Endodermal cell (in vitro differentiated cells): ENCODE measurements around the gene TRABD2B. TPM values are rescaled to one million over a fixed set of nuclear protein-coding genes. Genes with fewer than 3 reads are reported as not detected.

Experiments
- DNase-seq: peaks from one replicate; pipeline ENCODE4 v3.0.0-alpha.2; 2017
- H3K27ac ChIP-seq: 2 replicates; pipeline ENCODE4 v1.5.1; 2013; ENCODE audit warnings: mild to moderate bottlenecking, low read depth, low read length, moderate library complexity
- H3K27me3 ChIP-seq: 2 replicates; pipeline ENCODE4 v1.6.1; 2013; ENCODE audit warnings: mild to moderate bottlenecking, low read length, moderate library complexity; ENCODE audit not compliant: insufficient read depth, control insufficient read depth, poor library complexity, severe bottlenecking
- H3K36me3 ChIP-seq: 2 replicates; pipeline ENCODE4 v1.7.0; 2013; ENCODE audit warnings: mild to moderate bottlenecking, low read length, moderate library complexity; ENCODE audit not compliant: control insufficient read depth, insufficient read depth
- H3K4me1 ChIP-seq: one replicate; pipeline ENCODE4 v1.7.0; 2013; ENCODE audit warnings: low read length; ENCODE audit not compliant: control insufficient read depth, insufficient read depth
- H3K4me3 ChIP-seq: 2 replicates; pipeline ENCODE4 v1.5.1; 2013; ENCODE audit warnings: mild to moderate bottlenecking, low read length, moderate library complexity
- H3K9ac ChIP-seq: 2 replicates; pipeline ENCODE4 v1.6.1; 2013; ENCODE audit warnings: mild to moderate bottlenecking, low read length, moderate library complexity; ENCODE audit not compliant: poor library complexity, severe bottlenecking; ENCODE audit errors: extremely low read depth
- H3K9me3 ChIP-seq: 2 replicates; pipeline ENCODE4 v1.6.1; 2013; ENCODE audit warnings: mild to moderate bottlenecking, low read length, moderate library complexity; ENCODE audit not compliant: control insufficient read depth
- H3K27ac Mint-ChIP-seq: 2 replicates; pipeline ENCODE4 v1.8.0; 2020; ENCODE audit warnings: mixed read lengths
- H3K27me3 Mint-ChIP-seq: 2 replicates; pipeline ENCODE4 v1.8.0; 2021; ENCODE audit warnings: mild to moderate bottlenecking, mixed read lengths; ENCODE audit not compliant: insufficient read depth
- H3K36me3 Mint-ChIP-seq: 2 replicates; pipeline ENCODE4 v1.8.0; 2020; ENCODE audit warnings: low read depth, mixed read lengths
- H3K4me1 Mint-ChIP-seq: 2 replicates; pipeline ENCODE4 v1.8.0; 2020; ENCODE audit warnings: mixed read lengths
- H3K4me3 Mint-ChIP-seq: 2 replicates; pipeline ENCODE4 v1.8.0; 2020; ENCODE audit warnings: mild to moderate bottlenecking, moderate library complexity, mixed read lengths
- H3K9me3 Mint-ChIP-seq: 2 replicates; pipeline ENCODE4 v1.8.0; 2020; ENCODE audit warnings: mild to moderate bottlenecking, mixed read lengths
- CTCF ChIP-seq: fragments of 200-600 bp; sonication (generic); conservative IDR thresholded peaks from 2 replicates; pipeline ENCODE4 v1.5.0; 2021; ENCODE audit warnings: antibody characterized with exemption, mild to moderate bottlenecking
- WGBS, 2 experiments: methylation state at CpG; one replicate each; pipeline versions ENCODE4 v1.1.5 to v1.1.7; 2013; ENCODE audit warnings: missing lambda C conversion rate in 2 of 2, mixed read lengths in 1 of 2; ENCODE audit not compliant: insufficient coverage in 1 of 2, insufficient read length in 1 of 2; 5-methylcytosine and 5-hydroxymethylcytosine counted together
- total RNA-seq, 2 donors: library from RNA; stranded (reverse); fragmentation: NEBNext Ultra II Directional in 1 of 2; extraction: Animal tissue kit (Norgen Biotek cat#: 25700) in 1 of 2; gene quantifications; 2 replicates in 1 of 2; 3 replicates in 1 of 2; pipeline ENCODE4 v1.2.1, GENCODE V29; 2021

The TRABD2B gene
- total RNA-seq, 2 donors from 2014 or later = 24.4 to 28.0 TPM

- no peak for TF ChIP-seq CTCF
- H3K36me3 ChIP-seq = no peaks in the 10 kb centered on the region
- H3K27me3 ChIP-seq = peaks cover 100% of the 10 kb centered on the region
- peaks cover 13% of the 10 kb centered on the region for H3K4me1 ChIP-seq
- Mint-ChIP-seq H3K27ac (no peak overlapping the region), H3K9me3 (no peaks in the 10 kb centered on the region), H3K4me1 (peaks cover 6% of the 10 kb centered on the region), H3K27me3 (peaks cover 90% of the 10 kb centered on the region), H3K4me3 (no peak overlapping the region), H3K36me3 (no peaks in the 10 kb centered on the region)
- H3K9me3 ChIP-seq = no peaks in the 10 kb centered on the region
- H3K9ac ChIP-seq = no peak overlapping the region
- H3K27ac ChIP-seq = no peak overlapping the region
- no peak overlapping the region for H3K4me3 ChIP-seq
- DNase-seq = no peak
- 86 to 91% methylated on average over 5 to 11 of the region's 11 CpGs for WGBS, 2 experiments
Observed at GRCh38 chr1:47722909-47723580, 274.1 kb downstream of the TRABD2B start.

- Histone ChIP-seq H3K27ac (no peak overlapping the region), H3K9me3 (no peaks in the 10 kb centered on the region), H3K4me1 (peaks cover 13% of the 10 kb centered on the region), H3K27me3 (peaks cover 100% of the 10 kb centered on the region), H3K4me3 (no peak overlapping the region), H3K36me3 (no peaks in the 10 kb centered on the region), H3K9ac (no peak overlapping the region)
- TF ChIP-seq CTCF = no peak
- Mint-ChIP-seq H3K27ac (no peak overlapping the region), H3K9me3 (no peaks in the 10 kb centered on the region), H3K4me3 (no peak overlapping the region), H3K36me3 (no peaks in the 10 kb centered on the region), H3K4me1 (peaks cover 6% of the 10 kb centered on the region), H3K27me3 (peaks cover 91% of the 10 kb centered on the region)
- peak; percentile 29 for DNase-seq
- WGBS, 2 experiments = 91 to 92% methylated on average over 8 of the region's 8 CpGs
Observed at GRCh38 chr1:47722101-47722500, 275.1 kb downstream of the TRABD2B start.

- H3K27ac ChIP-seq = no peak overlapping the region
- no peak overlapping the region for H3K9ac ChIP-seq
- peak; percentile 42 for DNase-seq
- Mint-ChIP-seq H3K27ac (no peak overlapping the region), H3K4me1 (peaks cover 5% of the 10 kb centered on the region), H3K27me3 (peaks cover 90% of the 10 kb centered on the region), H3K9me3 (no peaks in the 10 kb centered on the region), H3K36me3 (no peaks in the 10 kb centered on the region), H3K4me3 (no peak overlapping the region)
- no peaks in the 10 kb centered on the region for H3K36me3 ChIP-seq
- no peak overlapping the region for H3K4me3 ChIP-seq
- no peak for TF ChIP-seq CTCF
- H3K4me1 ChIP-seq = peaks cover 6% of the 10 kb centered on the region
- 69% methylated on average over 4 of the region's 4 CpGs; no CpG with 5 or more reads in 1 of the 2 experiments for WGBS, 2 experiments
- no peaks in the 10 kb centered on the region for H3K9me3 ChIP-seq
- peaks cover 100% of the 10 kb centered on the region for H3K27me3 ChIP-seq
Observed at GRCh38 chr1:47720111-47720510, 277.1 kb downstream of the TRABD2B start.
